OCI-LY3 (cell line): Measurements from ENCODE around the gene SLC49A3.

Source experiments
- H2AFZ ChIP-seq: fragments of 200-600, 300-600 bp; shearing (Covaris generic); 2 replicates; pipeline ENCODE4 v1.6.0; 2014; ENCODE audit warnings: antibody characterized with exemption, low read depth, low read length
- H3K27ac ChIP-seq: fragments of 200-600, 300-600 bp; sonication (generic); 2 replicates; pipeline ENCODE4 v1.5.1; 2014; ENCODE audit warnings: mild to moderate bottlenecking, low read length, moderate library complexity, mixed read lengths
- H3K27me3 ChIP-seq: fragments of 200-600, 300-600 bp; sonication (generic); 2 replicates; pipeline ENCODE4 v1.6.1; 2014; ENCODE audit warnings: low read depth, low read length, mixed read lengths
- H3K36me3 ChIP-seq: fragments of 200-600, 300-600 bp; sonication (generic); replicated peaks from 2 replicates; pipeline ENCODE3; 2014; ENCODE audit warnings: low read depth, low read length, mixed read lengths
- H3K4me1 ChIP-seq: fragments of 300-600, 200-600 bp; sonication (generic); 2 replicates; pipeline ENCODE4 v1.6.1; 2014; ENCODE audit warnings: low read length, mixed read lengths
- H3K4me2 ChIP-seq: fragments of 200-600, 300-600 bp; sonication (generic); 2 replicates; pipeline ENCODE4 v1.6.1; 2014; ENCODE audit warnings: low read length, mixed read lengths
- H3K4me3 ChIP-seq: fragments of 300-600, 200-600 bp; sonication (generic); 2 replicates; pipeline ENCODE4 v1.5.1; 2014; ENCODE audit warnings: antibody characterized with exemption, mild to moderate bottlenecking, low read length, moderate library complexity
- H3K79me2 ChIP-seq: fragments of 300-600, 200-600 bp; shearing (Covaris generic); 2 replicates; pipeline ENCODE4 v1.6.1; 2014; ENCODE audit warnings: mild to moderate bottlenecking, low read length, mixed read lengths
- H3K9ac ChIP-seq: fragments of 300-600, 200-600 bp; shearing (Covaris generic); 2 replicates; pipeline ENCODE4 v1.6.0; 2014; ENCODE audit warnings: mild to moderate bottlenecking, low read length, moderate library complexity
- H3K9me3 ChIP-seq: fragments of 200-600, 300-600 bp; shearing (Covaris generic); 2 replicates; pipeline ENCODE4 v1.6.1; 2014; ENCODE audit warnings: low read length, mixed read lengths; ENCODE audit not compliant: insufficient read depth
- H4K20me1 ChIP-seq: fragments of 200-600, 300-600 bp; sonication (generic); 2 replicates; pipeline ENCODE4 v1.6.1; 2016; ENCODE audit warnings: low read length, mixed read lengths; ENCODE audit not compliant: insufficient read depth
- CTCF ChIP-seq: fragments of 200-600, 300-600 bp; sonication (generic); IDR thresholded peaks from 2 replicates; pipeline ENCODE4 v1.5.1; 2014; ENCODE audit warnings: antibody characterized with exemption, low read length, low read depth
- EZH2phosphoT487 ChIP-seq: fragments of 200-600 bp; shearing (Covaris generic); IDR thresholded peaks from 2 replicates; pipeline ENCODE4 v1.6.1; 2018; ENCODE audit warnings: antibody characterized with exemption, mixed run types, low read depth

The SLC49A3 gene

GRCh38 chr4:661881-662761 is 26.8 kb downstream of the SLC49A3 start:
- Histone ChIP-seq H3K9ac (no peak overlapping the region), H3K4me1 (no peaks in the 10 kb centered on the region)
- TF ChIP-seq EZH2phosphoT487 = no peak
- no peak for TF ChIP-seq CTCF

GRCh38 chr4:661231-661630 is 27.7 kb downstream of the SLC49A3 start:
- H2AFZ ChIP-seq = no peak overlapping the region
- no peaks in the 10 kb centered on the region for H3K79me2 ChIP-seq
- H3K27ac ChIP-seq = no peak overlapping the region
- H3K4me1 ChIP-seq = no peaks in the 10 kb centered on the region
- H3K4me3 ChIP-seq = no peak overlapping the region
- no peak overlapping the region for H3K4me2 ChIP-seq
- no peak overlapping the region for H3K9ac ChIP-seq
- no peaks in the 10 kb centered on the region for H3K9me3 ChIP-seq
- no peaks in the 10 kb centered on the region for H3K27me3 ChIP-seq
- no peaks in the 10 kb centered on the region for H4K20me1 ChIP-seq
- H3K36me3 ChIP-seq = no peaks in the 10 kb centered on the region
- TF ChIP-seq CTCF = no peak
- no peak for TF ChIP-seq EZH2phosphoT487

More at GRCh38 chr4:661881-662761, 26.8 kb downstream of the SLC49A3 start:
- no peak overlapping the region for H3K27ac ChIP-seq
- no peaks in the 10 kb centered on the region for H4K20me1 ChIP-seq
- no peaks in the 10 kb centered on the region for H3K9me3 ChIP-seq
- no peak overlapping the region for H3K4me3 ChIP-seq
- no peaks in the 10 kb centered on the region for H3K36me3 ChIP-seq
- no peaks in the 10 kb centered on the region for H3K27me3 ChIP-seq
- no peak overlapping the region for H2AFZ ChIP-seq
- no peaks in the 10 kb centered on the region for H3K79me2 ChIP-seq
- no peak overlapping the region for H3K4me2 ChIP-seq

GRCh38 chr4:660401-660800 is 28.6 kb downstream of the SLC49A3 start:
- TF ChIP-seq CTCF = no peak
- TF ChIP-seq EZH2phosphoT487 = no peak
- no peak overlapping the region for H3K27ac ChIP-seq

GRCh38 chr4:659851-660250 is 29.1 kb downstream of the SLC49A3 start:
- Histone ChIP-seq H3K27ac (no peak overlapping the region), H3K36me3 (no peaks in the 10 kb centered on the region), H3K4me1 (no peaks in the 10 kb centered on the region), H3K79me2 (no peaks in the 10 kb centered on the region), H3K4me2 (no peak overlapping the region), H2AFZ (no peak overlapping the region), H3K9ac (no peak overlapping the region), H3K9me3 (no peaks in the 10 kb centered on the region), H4K20me1 (no peaks in the 10 kb centered on the region), H3K4me3 (no peak overlapping the region), H3K27me3 (no peaks in the 10 kb centered on the region)
- TF ChIP-seq EZH2phosphoT487 (no peak), CTCF (no peak)

More at GRCh38 chr4:660401-660800, 28.6 kb downstream of the SLC49A3 start:
- no peak overlapping the region for H2AFZ ChIP-seq
- H3K4me1 ChIP-seq = no peaks in the 10 kb centered on the region
- no peaks in the 10 kb centered on the region for H3K79me2 ChIP-seq
- no peak overlapping the region for H3K4me2 ChIP-seq
- H3K4me3 ChIP-seq = no peak overlapping the region
- H3K27me3 ChIP-seq = no peaks in the 10 kb centered on the region
- no peak overlapping the region for H3K9ac ChIP-seq
- H3K9me3 ChIP-seq = no peaks in the 10 kb centered on the region
- H3K36me3 ChIP-seq = no peaks in the 10 kb centered on the region
- H4K20me1 ChIP-seq = no peaks in the 10 kb centered on the region
